Right hindlimb (tissue), 1 donor: ENCODE results near the gene ZNF423.
A peak's percentile ranks its signal among the peaks of the same experiment; 100 is the strongest.

Experiments
- DNase-seq: peaks from one replicate; pipeline ENCODE4 v3.0.0-alpha.2; 2018

Gene ZNF423

DNA sequence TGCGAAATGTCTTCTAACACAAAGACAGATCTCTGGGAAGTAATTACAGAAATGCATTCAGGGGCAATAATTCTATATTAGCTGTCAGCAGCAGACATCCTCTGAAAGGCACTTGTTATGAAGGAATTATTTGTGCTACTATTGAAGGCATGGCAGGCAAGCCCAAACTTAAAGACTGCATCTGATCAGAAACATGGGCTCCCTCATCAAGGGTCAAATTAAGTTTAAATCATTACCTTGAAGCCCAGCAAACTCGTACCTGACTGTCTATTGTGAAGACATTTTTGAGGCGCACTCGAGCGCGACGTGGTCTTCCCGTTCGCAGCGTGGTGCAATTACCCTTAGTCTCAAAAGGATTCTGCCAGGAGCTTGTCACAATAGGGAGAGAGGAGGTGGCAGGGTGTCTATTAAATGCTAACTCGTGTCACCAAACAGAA lies 110.6 kb downstream of the ZNF423 start:
- DNase-seq, result no peak

DNA sequence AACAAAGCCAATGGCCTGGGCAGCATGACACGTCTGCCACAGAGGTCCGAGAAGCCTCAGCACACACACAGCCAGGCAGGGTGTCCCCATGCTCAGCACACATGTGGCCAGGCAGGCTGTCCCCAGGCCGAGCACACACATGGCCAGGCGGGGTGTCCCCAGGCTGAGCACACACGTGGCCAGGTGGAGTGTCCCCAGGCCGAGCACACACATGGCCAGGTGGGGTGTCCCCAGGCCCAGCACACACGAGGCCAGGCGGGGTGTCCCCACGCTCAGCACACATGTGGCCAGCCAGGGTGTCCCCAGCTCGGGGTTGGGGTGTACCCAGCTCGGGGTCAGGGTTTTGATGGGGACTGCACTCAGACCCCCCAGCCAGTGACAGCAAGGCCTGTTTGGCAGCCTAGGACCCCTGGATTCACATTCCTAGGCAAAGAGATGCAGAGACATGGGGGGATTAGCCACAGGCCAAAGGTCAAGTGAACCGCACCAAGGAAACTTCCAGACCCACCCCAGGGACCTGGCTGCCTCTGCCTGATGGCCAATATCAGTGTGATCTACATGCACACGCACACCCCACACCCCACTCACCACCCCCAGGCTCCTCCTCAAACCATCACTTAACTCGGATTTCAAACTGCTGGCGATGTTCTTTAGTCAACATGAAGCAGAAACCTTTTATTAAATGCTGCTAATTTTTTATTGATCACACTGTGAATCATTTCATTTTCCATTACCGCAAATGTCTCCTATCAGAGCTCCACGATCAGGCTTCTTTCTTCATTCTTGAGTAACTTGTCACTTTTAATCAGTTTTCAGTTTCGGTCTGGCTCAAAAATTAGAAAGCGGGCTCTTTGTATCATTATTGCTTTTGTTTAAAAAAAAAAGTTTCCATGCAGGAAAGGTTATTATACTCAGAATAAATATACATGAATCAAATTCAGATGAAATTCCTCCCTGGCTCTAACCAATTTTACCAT lies 111.4 kb downstream of the ZNF423 start:
- DNase-seq, result no peak

DNA sequence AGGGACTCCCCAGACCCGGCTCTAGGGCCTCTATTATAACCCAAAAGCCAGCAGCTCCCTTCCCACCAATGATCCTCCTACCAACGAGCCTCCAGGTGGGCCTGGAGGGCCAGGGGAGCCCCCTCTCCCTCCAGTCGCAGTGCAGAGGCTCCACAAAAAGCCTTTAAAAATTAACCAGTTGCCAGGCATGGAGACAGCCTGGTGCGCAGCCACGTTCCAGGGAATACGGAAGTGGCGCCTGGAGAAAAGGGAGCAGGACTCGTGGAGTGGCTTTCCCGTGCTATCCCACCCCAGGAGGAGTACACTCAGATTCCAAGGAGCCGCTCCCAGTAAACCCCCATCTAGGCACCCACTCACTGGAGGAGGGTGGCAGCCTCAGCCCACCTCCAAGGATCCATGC lies 112.3 kb downstream of the ZNF423 start:
- DNase-seq, result no peak

DNA sequence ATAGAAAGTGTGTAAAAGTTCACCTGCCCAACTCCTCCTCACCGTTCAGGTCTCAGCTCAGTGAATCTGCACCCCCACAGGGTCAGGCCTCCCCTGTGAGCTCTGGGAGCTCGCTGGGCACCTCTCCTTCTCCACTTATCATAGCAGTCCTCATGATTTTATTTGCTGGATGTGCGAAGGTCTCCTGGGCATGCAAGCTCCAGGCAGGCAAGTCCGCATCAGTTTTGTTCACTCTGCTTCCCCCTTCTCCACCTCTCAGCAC lies 112.8 kb downstream of the ZNF423 start:
- no peak for DNase-seq

DNA sequence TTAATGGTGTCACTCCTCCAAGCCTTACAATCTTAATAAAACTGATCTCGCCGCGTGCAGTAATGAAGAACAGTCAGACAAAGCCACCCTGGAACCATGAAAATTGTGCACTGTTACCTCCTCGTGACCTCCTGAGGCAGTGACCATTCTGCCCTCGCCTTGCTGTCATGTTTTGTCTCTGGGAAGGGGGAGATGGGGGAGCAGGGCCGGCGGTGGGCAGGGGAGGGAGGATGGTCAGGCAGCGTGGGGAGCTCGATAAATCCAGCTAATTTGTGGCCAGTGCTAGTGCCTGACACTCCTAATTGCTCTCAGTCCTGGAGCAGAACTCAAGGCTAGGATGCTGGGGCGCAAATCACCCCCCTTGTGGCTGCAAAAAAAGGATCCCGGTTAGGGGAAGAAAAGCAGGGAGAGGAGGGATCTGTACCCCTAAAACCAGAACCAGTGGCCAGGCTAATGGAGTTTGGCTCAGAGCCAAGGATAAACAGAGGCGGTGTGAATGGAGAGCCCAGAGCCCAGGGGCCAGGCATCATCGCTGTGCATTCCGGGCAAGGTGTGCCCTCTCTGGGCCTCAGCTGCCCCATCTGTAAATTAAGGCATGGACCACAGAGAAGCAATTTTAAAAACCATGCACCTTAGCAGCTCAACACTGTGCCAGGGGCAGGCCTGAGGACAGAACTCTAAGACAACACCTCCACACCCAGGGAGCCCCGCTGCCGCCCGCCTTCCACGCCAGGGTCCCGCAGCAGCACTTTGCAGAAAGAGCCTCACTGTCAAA lies 113.3 kb downstream of the ZNF423 start:
- DNase-seq, result no peak

DNA sequence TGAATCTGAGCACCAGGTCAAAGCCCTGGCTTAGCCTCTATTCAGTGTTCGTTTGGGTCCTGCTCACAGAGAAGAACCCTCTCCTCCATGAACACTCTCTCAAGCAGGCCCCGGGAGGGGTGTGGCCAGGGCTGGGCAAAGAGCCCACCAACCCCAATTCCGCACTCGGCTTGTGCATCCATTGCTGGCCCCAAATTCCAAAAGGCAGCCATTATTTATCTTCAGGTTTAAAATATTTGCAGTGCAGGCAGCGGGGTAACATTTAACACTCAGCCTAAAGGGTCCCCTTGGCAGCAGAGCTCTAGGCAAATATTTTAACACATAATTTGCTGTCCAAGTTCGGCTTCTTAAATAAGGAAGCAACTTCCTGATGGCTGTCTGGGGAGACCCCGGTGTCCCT lies 115.7 kb downstream of the ZNF423 start:
- DNase-seq, result peak; percentile 84

DNA sequence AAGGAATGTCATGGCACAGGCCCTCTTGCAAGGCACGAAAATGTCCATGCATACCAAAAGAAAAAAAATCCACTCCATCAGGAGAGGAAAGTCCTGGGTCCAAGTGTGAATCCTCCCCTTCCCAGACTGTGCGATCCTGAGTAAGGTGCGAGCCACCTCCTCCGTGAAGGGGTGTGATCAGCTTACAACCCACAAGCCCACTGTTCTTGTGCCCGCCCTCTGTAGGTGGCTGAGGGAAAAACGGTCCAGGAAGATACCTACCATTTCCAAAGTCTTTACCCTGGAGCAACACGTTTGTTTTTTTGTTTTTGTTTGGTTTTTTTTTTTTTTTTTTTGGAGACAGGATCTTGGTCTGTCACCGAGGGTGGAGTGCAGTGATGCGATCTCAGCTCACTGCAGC lies 116.5 kb downstream of the ZNF423 start:
- no peak for DNase-seq

DNA sequence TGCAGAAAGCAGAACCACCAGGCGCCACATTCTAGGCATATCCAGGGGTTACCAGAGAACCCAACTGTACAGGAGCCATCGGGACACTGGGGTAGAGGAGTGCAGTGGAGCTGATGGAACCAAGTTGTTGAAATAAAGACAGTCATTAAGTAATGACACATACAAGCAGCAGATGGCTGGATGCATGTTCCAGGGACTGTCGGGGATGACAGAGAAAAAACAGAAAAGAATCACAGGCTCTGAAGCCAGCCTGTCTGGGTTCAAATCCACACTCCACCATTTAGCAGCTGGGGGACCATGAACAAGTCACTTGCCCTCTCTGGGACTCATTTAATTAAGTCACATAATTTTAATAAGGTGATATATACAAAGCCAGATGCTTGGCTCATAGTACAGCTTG lies 117.1 kb downstream of the ZNF423 start:
- DNase-seq, result no peak

DNA sequence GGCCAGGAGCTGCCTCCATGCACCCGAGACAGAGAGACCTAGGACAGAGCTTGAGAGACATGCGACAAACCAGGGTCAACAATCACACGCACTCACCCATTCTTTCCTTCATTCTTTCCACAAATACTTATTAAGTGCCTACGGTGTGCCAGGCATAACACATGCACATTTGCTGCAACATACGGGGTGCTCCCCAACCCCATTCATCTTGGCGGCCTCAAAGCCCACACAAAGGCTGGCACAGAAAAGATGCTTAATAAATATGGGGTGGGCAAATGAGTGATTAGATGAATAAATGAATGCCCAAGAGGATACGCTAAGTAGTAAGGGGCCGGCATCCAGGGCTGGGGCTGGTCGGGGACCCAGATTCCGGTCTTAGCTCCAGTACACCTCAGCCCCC lies 117.9 kb downstream of the ZNF423 start:
- no peak for DNase-seq

DNA sequence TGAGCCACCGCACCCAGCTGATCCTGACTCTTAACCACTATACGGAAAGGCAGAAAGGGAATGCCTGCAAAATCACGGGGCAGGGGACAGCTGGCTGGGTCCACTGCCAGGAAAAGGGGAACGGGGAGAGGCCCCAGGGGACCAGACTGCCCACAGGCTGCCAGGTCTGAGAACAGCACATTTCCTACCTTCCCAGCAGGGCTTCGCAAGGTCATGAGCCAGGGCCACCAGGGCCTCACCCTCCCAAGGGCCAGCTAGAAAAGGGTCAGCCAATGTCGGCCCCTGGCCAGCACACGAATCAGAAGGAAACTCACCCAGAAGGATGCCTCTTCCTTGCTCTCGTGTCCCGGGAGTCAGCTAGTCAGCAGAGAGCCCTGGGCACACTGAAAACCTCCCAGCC lies 118.4 kb downstream of the ZNF423 start:
- DNase-seq, result no peak

DNA sequence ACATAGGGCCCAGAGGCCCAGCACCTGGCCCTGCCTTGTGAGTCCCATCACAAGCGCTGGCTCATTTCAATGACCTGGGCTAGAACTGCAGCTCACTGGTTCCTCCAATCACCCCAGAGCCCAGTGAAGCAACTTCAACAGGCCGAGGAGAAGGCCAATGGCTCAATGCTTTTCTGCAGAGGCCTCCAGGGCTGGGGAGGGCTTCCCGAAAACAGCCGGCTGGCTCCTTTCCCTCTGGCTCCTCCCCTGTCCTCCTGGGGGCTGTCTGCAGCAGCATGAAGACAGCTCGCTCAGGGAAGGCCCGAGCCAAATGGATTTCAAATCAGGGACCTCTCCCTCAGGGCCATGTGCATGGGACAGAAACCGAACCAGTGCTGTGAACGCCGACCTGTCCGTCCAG lies 121.6 kb downstream of the ZNF423 start:
- peak; percentile 82 for DNase-seq

DNA sequence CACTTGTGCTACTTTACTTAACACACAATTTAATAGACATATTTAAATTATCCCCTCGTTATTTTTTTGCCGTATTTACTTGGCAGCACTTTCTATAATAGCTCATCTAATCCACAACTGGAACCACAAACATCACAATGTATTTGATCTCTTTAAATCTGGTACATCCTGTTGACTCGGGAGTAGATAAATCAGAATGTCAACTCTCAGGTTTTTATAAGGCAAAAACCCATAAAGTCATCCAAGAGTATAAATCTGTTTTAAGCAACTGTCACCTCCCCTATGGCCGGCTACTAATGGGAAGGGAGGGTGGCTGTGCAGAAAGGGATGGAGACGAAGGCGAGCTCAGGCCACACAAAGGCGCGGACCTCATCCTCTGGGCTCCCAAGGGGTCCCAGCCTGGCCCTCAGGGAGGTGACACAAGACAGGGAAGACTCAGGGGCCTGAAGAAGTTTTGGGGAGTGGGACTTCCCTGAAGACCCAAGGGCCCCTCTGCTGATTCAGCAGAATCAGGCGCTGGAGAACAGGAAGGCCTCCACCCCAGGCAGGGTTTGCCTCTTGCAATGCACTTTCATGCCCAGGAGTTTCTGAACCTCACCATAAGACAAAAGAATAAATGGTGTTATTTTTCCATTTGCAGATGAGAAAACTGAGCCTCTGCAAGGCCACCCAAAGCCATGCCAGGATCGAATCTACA lies 122.5 kb downstream of the ZNF423 start:
- DNase-seq, result no peak

DNA sequence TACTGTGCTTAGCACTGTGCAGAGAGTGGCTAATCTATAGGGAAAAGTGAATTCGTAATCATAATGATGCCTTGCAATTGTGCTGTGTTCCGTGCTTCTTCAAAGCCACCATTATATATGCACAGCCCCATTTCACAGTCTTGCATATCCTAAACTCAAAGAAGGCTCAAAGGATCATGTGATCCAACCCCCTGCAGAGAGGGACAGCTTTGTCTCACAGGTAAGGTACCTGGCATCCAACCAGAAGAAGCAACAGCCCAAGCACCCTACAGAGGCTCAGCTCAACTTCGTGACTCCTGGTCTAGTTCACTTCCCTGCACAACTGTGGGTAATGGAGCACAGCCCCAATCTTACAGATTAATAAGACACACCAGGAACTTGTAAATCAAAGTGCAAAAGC lies 124.0 kb downstream of the ZNF423 start:
- no peak for DNase-seq

DNA sequence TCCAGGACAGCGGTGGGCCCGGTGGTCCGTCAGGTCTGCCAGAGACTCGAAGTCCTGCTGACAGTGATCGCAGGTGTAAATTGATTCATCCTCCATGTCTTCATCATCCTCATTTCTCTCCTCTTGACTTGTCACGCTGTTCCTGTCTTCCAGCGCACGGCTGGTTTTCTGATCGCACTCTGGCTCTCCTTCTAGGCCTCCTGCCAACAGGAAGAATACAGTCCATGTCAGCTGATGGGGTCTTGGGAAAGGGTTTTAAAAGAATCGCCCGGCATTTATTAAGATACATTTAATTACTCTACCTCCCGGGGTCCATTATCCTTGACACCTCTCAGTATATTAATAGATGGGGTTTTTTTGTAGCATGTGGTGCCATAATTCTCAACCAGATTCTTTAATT lies 125.1 kb downstream of the ZNF423 start:
- no peak for DNase-seq

DNA sequence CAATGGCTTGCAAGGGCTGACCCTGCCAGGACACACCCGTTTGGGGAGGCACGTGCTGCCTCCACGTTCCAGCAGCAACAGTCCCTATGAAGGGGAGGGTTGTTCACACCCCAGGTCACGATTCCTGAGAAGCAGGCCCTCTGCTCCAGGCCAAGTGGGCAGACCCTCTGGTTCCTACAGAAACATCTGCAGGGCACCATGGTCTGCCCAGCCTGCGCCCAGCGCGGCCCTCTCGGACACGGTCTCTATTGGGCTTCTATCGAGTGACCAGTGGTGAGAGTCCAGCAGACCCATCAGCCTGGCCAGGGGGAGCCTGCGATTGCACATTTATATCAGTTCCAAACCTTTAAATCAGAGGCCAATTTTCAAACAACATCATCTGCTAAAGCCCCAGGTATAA lies 128.3 kb downstream of the ZNF423 start:
- no peak for DNase-seq

DNA sequence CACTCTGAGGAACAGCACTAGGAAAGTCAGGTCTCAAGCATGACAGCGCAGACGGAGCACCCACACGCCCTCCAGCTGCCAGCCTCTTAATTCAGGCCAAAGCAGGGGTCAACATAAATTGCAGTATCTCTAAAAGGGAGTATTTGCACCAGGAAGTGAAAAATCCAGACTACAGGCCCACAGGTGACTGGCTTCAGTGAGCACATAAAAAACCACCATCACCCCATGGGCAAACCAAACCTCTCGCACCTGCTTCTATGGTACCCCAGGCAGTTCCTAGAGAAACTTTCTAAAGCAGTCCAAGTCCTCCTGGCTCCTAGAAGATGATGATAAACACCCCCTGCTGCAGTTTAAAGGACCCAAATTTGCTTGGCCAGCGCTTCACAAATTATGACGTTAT lies 129.8 kb downstream of the ZNF423 start:
- no peak for DNase-seq

DNA sequence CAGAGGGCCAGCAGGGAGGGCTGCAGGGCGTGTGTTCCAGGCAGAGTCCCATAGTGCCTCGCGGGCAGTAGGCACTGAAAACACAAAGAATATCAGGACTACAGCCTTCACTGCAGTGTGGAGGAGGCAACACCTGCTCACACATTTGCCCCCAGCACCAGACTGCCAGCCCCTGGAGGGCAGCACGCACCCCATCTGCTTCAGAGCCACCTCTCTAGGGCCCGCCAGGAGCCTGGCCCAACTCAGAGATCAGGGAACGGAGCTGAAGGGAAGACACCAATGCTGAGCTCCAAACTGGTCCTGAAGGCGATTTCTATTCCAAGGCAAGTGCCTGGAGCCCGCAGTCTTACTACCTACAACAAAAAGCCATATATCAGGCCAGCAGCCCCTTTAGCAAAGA lies 130.3 kb downstream of the ZNF423 start:
- DNase-seq, result no peak

DNA sequence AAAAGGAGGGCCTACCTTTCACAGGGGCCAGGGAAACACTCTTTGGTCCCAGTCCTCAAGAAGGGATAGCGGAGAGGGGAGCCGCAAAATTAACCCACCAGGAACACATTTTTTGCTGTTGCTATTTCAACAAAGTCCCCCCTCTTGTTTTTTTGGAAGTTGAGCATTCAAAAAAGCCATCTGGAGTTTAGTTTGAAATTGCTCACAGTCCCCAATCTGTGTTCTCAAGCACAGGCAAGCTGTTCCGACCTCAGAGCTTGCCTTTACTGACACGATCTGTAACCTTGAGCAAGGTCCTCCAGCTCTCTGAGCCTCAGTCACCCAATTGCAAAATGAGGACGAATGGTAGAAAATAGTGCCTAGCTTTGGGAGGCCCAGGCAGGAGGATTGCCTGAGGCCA lies 131.1 kb downstream of the ZNF423 start:
- no peak for DNase-seq

DNA sequence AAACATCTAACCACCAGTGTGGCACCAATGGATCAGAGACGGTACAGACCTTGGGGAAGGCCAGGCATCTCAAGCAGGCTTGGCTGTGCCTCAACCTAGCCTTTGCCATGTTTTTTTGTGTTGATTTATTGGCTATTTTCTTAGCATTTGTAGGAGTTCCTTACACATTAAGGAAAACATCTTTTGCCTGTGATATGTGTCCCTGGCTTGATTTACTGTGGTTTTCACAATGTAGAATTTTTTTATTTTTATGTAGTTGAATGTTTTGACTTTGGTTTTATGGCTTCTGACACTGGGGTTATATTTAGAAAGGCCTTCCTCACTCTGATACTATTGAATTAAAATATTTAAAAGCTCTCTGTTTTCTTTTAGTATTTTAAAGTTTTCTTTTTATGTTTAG lies 132.6 kb downstream of the ZNF423 start:
- DNase-seq, result no peak

DNA sequence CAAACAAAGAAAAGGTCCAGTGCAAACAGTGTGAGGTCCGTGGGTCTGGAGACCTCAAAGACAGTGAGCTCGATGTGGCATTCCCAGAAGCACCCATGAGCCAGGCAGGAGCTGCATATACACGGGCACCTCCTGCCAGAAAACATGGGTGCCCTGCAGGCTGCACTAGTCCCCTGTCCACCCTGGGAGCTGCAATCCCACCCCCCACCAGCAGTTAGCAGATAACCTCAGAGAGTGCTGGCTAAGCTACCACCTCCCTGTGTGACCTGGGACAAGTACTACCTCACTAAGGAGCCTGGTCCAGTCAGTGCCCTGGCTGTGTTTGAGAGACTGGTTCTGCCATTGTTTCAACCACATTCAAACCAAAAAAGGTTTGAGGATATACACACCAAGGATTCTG lies 135.7 kb downstream of the ZNF423 start:
- no peak for DNase-seq

DNA sequence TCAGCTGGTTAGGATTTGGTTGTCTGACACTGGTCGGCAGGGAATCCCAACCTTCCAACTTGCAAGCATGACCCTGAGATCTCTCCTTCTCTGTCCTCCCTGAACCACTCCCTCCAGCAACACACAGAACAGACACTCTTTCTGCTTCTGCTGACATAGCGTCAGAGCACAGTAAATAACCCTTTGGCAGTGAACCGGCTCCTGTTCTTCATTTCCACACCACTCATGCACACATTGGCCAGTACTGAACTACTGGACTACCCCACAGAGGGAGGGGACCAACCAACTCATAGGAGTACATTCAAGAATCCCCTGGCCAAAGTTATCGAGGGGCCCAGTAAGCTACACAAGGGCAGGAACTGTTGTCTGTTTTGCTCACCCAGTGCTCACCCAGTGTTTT lies 138.2 kb downstream of the ZNF423 start:
- no peak for DNase-seq

DNA sequence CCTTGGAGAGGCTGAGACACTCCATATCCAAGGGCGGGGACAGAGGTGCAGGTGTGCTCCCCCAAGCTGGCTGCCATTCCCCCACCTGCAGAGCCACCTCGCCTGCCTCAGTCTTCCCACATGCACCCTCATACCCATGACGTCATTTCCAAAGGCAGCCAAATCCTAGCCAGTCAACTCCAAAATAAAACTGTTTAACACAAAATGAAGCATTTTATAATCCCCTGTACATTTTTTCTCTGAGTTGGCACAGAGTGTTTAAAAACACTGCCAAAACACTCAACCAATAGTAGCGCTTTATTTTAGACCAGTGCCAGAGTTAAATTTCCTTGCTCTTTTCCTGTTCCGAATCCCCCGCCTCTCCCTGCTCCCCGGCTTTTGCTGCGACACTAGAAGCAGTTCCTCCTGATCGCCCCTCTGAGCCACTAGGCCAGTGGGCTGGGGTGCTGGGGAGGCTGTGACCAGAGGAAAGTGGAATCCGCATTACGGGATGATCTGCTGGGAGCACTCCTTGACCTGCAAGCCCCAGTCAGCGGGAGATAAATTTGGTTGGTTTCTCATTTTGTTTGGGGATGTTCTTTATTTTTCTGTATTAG lies 139.5 kb downstream of the ZNF423 start:
- peak; percentile 54 for DNase-seq

DNA sequence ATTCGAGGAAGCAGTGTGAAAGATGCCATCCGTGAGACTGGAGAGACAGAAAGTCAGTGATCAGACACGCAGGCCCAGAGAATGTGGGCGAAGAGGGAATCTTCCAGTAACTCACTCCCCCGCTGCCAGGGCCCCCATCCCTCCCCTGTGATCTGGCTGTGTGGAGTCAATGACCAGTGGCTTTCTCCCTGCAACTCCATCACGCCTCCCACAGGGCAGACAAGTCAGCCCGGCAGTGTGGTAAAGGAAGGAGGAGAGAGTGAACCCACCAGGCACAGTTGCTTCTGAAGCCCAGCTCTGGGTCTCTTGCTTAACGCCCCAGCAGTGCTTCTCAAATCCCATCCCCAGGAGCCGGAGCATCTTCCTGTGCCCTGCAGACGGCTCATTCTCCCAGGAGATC lies 142.1 kb downstream of the ZNF423 start:
- no peak for DNase-seq
